C4-2B (cell line): Measurements from ENCODE around the gene GPER1.

Experiments used
- H3K27ac ChIP-seq: fragments of 450-650 bp; 2 replicates; pipeline ENCODE4 v1.5.1; 2017
- ZFX ChIP-seq: fragments of 450-650 bp; IDR thresholded peaks from 2 replicates; pipeline ENCODE4 v1.6.1; 2017
- TF ChIP-seq, protein P1 (sequence below): fragments of 450-650 bp; conservative IDR thresholded peaks from 2 replicates; pipeline ENCODE4 v1.5.1; 2017; ENCODE audit warnings: mild to moderate bottlenecking

The GPER1 gene

DNA sequence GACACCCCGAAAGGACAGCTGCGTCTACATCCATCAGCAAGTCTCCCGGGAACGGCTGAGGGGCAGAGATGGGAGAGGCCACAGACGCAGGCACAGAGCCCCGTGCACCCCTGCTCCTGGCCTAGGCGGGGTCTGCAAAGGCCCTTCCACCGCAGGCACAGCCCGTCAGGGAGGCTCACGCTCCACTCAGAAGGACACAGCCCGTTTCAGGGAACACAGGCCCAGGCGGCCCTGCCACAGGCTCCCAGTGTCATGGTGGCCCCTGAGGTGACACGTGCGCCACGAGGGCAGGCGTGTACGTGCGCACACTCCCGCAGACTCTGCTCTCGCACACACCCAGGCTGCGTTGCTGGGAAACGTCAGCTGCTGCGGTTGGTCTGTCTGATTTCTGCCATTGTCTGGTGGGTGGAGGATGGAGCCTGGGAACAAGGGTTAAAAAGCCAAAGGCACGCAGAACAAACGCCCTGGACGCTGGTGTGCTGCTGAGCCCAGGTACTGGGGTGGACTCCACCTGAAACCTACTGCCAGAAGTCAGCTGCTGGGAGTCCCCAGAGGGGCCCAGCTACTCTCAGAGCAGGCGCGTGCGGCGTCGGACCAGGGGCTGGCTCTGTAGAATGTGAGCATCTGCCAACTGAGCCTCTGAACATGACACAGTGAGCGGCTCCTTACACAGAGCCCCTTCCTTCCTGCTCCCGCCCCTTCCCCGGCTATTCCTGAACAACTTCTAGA is 13.1 kb downstream of the GPER1 start:
- no peak for TF ChIP-seq ZFX
- TF ChIP-seq, protein P1, sequence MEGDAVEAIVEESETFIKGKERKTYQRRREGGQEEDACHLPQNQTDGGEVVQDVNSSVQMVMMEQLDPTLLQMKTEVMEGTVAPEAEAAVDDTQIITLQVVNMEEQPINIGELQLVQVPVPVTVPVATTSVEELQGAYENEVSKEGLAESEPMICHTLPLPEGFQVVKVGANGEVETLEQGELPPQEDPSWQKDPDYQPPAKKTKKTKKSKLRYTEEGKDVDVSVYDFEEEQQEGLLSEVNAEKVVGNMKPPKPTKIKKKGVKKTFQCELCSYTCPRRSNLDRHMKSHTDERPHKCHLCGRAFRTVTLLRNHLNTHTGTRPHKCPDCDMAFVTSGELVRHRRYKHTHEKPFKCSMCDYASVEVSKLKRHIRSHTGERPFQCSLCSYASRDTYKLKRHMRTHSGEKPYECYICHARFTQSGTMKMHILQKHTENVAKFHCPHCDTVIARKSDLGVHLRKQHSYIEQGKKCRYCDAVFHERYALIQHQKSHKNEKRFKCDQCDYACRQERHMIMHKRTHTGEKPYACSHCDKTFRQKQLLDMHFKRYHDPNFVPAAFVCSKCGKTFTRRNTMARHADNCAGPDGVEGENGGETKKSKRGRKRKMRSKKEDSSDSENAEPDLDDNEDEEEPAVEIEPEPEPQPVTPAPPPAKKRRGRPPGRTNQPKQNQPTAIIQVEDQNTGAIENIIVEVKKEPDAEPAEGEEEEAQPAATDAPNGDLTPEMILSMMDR = no peak
- no peak overlapping the region for H3K27ac ChIP-seq

DNA sequence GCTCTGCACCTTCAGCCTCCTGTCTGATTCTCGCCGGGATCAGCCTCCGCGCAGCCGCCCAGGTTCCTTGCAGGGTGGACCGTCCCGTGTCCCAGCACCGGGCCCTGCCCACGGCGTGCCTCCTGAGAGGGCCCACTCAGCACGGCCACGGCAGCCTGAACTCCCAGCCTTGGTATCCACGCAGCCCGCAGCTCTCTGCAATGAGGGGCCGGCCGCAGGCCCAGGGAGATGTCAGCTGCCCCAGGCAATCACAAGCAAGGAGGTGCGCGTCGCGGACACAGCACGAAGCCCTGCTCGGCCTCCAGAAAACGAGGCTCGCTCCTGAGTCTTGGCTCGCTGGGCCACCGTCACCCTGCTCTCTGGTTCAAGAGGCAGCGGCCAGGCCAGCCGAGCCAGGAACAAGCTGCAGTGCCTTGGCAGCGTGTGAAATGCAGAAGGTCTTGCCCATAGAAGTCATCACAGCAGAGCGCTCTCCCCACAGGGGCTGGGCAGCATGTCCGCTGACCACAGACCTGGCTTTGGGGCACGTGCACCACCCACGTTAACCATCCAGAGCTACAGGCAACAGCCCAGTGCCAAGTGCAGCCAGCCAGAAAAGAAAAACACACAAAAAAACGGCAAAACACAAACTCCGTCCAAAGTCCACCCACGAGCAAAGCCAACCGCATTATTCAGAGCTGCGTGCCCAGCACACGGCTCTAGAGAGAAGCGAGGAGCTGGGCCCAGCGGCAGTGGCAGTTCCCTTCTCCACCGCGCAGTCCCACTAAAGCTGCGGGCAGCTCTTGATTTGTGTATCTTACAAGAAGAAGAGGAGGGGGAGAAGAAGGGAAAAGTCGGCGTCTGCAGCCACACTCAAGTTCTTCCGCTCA is 13.9 kb downstream of the GPER1 start:
- no peak overlapping the region for H3K27ac ChIP-seq
- TF ChIP-seq ZFX = no peak
- TF ChIP-seq, protein P1 = no peak

DNA sequence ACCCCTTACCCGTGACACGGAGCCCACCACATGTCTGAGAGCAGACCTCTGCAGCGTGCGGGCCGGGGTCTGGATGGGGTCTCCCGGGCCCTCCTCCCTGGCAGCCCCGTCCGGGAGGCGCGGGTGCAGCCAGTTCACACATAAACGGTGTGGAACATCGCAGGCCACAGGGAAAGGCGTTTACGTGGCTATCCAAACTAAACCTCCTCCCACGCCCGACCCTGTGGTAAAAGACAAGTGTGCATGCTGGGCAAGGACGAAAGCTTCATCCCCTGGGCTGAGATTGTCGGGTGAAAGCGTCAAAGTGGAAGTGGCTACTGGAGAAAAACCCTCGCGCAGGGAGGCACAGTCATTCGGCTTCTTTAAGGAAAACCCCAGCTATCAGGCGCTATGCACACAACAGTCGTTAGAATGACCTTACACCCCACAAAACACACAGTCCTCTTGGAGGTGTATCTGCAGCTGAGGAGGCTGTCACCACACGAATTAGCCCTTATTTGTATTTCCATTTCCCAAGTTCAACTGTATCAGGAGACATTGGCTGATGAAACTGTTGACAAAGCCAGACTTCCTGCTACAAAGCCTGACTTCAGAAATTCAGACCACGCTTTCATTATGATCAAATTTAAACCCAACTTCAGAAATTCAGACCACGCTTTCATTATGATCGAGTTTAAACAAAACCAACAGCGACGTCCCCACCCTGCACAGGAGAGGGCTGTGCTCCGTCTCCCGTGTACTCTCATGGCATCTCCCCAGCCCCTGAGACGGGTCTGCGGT is 15.3 kb downstream of the GPER1 start:
- H3K27ac ChIP-seq = no peak overlapping the region
- TF ChIP-seq ZFX = no peak
- TF ChIP-seq, protein P1 = no peak

DNA sequence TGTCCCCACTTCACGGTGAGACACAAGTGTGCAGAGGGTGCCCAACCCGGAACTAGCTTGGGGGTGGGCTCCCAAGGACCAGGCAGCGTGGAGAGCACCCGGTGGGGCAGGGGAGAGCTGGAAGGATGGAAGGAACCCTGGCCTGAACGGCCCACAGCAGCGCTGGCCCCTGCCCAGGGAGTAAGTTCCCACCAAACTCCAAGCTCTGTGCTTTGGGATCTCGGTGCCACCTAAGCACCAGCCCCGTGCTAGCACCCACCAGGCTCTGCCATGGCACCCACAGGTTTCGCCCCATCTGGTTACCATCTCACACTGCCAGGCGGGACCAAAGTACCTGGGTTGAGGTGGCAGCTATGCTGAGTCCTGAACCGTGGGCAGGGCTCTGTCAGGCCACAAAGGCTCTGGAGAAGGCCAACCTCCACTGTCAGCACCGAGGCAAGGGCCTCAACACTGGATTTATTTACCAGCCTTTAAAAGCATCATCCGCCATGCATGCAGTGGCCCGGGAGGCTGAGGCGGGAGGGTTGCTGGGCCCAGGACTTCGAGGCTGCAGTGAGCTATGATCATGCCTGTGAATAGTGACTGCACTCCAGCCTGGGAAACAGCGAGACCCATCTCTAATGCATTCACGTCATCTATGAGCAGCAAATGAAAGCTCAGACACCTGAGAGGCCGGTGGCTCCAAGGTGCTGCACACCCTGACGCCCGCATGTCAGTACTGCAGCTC is 16.0 kb downstream of the GPER1 start:
- no peak overlapping the region for H3K27ac ChIP-seq
- TF ChIP-seq, protein P1 = no peak
- no peak for TF ChIP-seq ZFX

DNA sequence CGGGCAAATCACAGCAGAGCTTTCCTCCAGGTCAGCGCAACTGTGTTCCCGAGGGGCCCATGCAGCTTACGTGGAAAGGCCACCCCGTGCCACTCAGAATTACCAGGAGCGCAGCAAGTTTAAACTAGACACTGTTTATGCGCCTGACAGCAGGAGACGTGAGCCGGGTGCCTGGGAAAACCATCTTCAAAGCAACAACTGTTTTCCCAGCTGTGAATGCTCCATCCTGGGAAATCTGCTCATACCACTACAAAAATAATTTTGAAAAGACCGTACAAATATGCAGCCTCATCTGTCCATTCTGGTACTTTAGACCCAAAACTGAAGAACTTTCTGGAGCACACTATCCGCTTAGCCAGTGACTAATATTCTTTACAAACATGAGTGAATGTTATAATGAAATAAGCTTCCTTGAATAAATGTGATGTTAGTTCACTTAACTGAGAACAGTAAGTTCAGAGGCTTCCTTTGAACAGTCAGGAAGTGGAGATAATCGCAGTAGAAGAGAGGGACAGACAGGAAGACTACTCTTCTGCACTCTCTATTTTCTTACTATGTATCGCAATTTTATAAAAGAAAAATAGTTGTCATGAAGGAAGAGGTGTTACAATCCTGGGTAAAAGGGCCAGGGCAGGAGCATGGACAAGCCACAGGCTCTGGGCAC is 16.7 kb downstream of the GPER1 start:
- H3K27ac ChIP-seq = no peak overlapping the region
- TF ChIP-seq, protein P1 = no peak
- TF ChIP-seq ZFX = no peak

DNA sequence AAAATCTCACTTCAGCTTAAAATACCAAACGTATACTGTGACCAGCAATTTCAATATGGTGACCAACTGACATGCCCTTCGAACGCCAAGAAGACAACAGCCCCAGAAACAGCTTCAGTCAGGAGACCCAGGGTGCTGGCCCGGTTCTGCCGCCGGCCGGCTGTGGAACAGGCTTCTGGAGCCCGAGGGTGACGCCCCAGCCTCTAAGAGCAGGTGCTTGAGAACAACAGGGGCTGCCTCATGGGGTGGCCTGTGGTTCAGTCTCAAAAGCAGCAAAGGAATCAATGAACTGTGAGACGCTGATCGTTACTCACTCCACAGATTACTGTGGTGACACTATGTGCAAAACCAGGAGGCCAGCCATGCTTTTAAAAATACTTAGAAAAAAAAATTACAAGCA is 17.3 kb downstream of the GPER1 start:
- TF ChIP-seq ZFX = no peak
- TF ChIP-seq, protein P1 = no peak
- H3K27ac ChIP-seq = no peak overlapping the region
